ENCODE measurements around the gene CPSF4.

DNA sequence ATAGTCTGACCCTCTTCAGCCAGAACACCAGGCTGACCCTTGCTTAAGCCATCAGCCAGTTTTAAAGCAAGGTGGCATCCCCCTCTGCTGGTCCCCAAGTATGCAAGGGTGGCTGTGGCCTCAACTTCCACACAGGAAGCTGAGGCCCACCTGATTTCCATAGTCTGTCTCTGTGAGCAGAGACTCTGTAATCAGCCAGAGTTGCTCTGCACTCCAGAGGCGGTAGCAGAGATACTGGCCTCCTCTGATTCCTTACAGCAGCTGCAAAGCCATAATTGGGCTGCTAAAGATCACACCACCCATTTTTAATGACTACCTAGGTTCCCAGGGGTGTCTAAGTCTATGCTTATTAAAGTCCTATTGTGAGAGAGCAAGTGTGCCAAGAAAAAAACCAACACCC lies 32.2 kb upstream of the CPSF4 start:
- TF ChIP-seq TAF1 (IDR thresholded peaks at IDR 0.05; ENCODE audit: low read depth, low read length) (no peak), POLR2A (IDR thresholded peaks at IDR 0.05; ENCODE audit: low read depth, low read length) (no peak), POLR2AphosphoS5 (IDR thresholded peaks at IDR 0.05; ENCODE audit: low read depth, low read length) (no peak), PAX5 (IDR thresholded peaks at IDR 0.05; ENCODE audit: insufficient read depth, low read length, severe bottlenecking) (no peak), SPI1 (IDR thresholded peaks at IDR 0.05; ENCODE audit: low read depth, low read length) (no peak)
